Renal pelvis (tissue), 3 donors: Measurements from ENCODE around the gene CEACAM16. TPM values are rescaled to one million over a fixed set of nuclear protein-coding genes. Genes with fewer than 3 reads are reported as not detected.

ENCODE experiments used
- polyA plus RNA-seq, 3 donors: library from polyadenylated mRNA; unstranded; fragments of 120-200 nt; gene quantifications; one replicate each; pipeline ENCODE4 v1.2.1, GENCODE V29; 2013; ENCODE audit not compliant: insufficient read length in 3 of 3

CEACAM16 gene
- polyA plus RNA-seq, 3 donors, result not detected

Other genes starting within 250 kb of the CEACAM16 start
- 10 to 100 TPM; 15.3 to 16.4 (median 16.2) TPM for gene ZNF180, start 198.6 kb upstream of the CEACAM16 start, polyA plus RNA-seq
- gene CEACAM20, start 169.5 kb upstream of the CEACAM16 start, polyA plus RNA-seq, result not detected
- gene IGSF23, start 85.6 kb upstream of the CEACAM16 start, polyA plus RNA-seq, result 1 to 10 TPM in 2 of 3 donors, under 1 TPM in 1; 0.95 to 2.0 (median 1.3) TPM
- 10 to 100 TPM; 32.7 to 42.9 (median 41.1) TPM for gene PVR, start 55.2 kb upstream of the CEACAM16 start, polyA plus RNA-seq
- gene CEACAM19, start 27.7 kb upstream of the CEACAM16 start, polyA plus RNA-seq, result 10 to 100 TPM; 10.2 to 24.7 (median 24.3) TPM
- gene BCL3, start 49.6 kb downstream of the CEACAM16 start, polyA plus RNA-seq, result 1 to 10 TPM; 8.5 to 9.8 (median 8.8) TPM
- gene CBLC, start 78.7 kb downstream of the CEACAM16 start, polyA plus RNA-seq, result 1 to 10 TPM; 6.6 to 9.7 (median 7.4) TPM
- gene BCAM, start 110.0 kb downstream of the CEACAM16 start, polyA plus RNA-seq, result 100 to 1,000 TPM; 677 to 737 (median 725) TPM
- gene NECTIN2, start 147.1 kb downstream of the CEACAM16 start, polyA plus RNA-seq, result 100 to 1,000 TPM; 181 to 187 (median 187) TPM
- gene TOMM40, start 192.1 kb downstream of the CEACAM16 start, polyA plus RNA-seq, result 10 to 100 TPM; 48.7 to 58.2 (median 57.6) TPM
- 100 to 1,000 TPM; 397 to 528 (median 454) TPM for gene APOE, start 206.6 kb downstream of the CEACAM16 start, polyA plus RNA-seq
- gene APOC1, start 215.5 kb downstream of the CEACAM16 start, polyA plus RNA-seq, result 10 to 100 TPM in 2 of 3 donors, 1 to 10 TPM in 1; 8.4 to 11.7 (median 11.6) TPM
- gene APOC4, start 243.1 kb downstream of the CEACAM16 start, polyA plus RNA-seq, result under 1 TPM in 1 of 3 donors, not detected in 2; 0.35 TPM
- gene APOC2, start 246.9 kb downstream of the CEACAM16 start, polyA plus RNA-seq, result 10 to 100 TPM; 13.1 to 16.3 (median 14.1) TPM